ENCODE results near the gene PRG3.
"Not testable (repeated sequence)": the region's sequence is repeated elsewhere in the genome, so short reads cannot be mapped to it uniquely, and the experiment has no call there.

The PRG3 gene

GRCh38 chr11:57361926-57362325, 19.0 kb downstream of the PRG3 start:
- in situ Hi-C loops (cut with HindIII; ENCODE audit: low sequenced_read_pairs): no loop called here

GRCh38 chr11:57361420-57361819, 19.5 kb downstream of the PRG3 start:
- in situ Hi-C loops (cut with HindIII; ENCODE audit: low sequenced_read_pairs): not testable (repeated sequence)

- in situ Hi-C loops (cut with HindIII; ENCODE audit: low sequenced_read_pairs): no loop called here
Observed at GRCh38 chr11:57360991-57361390, 20.0 kb downstream of the PRG3 start.

- in situ Hi-C loops (cut with HindIII; ENCODE audit: low sequenced_read_pairs): no loop called here
Observed at GRCh38 chr11:57359896-57360690, 20.9 kb downstream of the PRG3 start.

GRCh38 chr11:57359396-57359795, 21.6 kb downstream of the PRG3 start:
- in situ Hi-C loops (cut with HindIII; ENCODE audit: low sequenced_read_pairs): no loop called here

GRCh38 chr11:57358991-57359390, 22.0 kb downstream of the PRG3 start:
- in situ Hi-C loops (cut with HindIII; ENCODE audit: low sequenced_read_pairs): no loop called here

GRCh38 chr11:57358543-57358961, 22.4 kb downstream of the PRG3 start:
- in situ Hi-C loops (cut with HindIII; ENCODE audit: low sequenced_read_pairs): no loop called here

GRCh38 chr11:57357856-57358255, 23.1 kb downstream of the PRG3 start:
- in situ Hi-C loops (cut with HindIII; ENCODE audit: low sequenced_read_pairs): no loop called here

GRCh38 chr11:57357310-57357709, 23.6 kb downstream of the PRG3 start:
- in situ Hi-C loops (cut with HindIII; ENCODE audit: low sequenced_read_pairs): no loop called here

GRCh38 chr11:57356268-57356667, 24.7 kb downstream of the PRG3 start:
- in situ Hi-C loops (cut with HindIII; ENCODE audit: low sequenced_read_pairs): no loop called here

- in situ Hi-C loops (cut with HindIII; ENCODE audit: low sequenced_read_pairs): no loop called here
Observed at GRCh38 chr11:57354699-57355098, 26.3 kb downstream of the PRG3 start.

GRCh38 chr11:57353852-57354251, 27.1 kb downstream of the PRG3 start:
- in situ Hi-C loops (cut with HindIII; ENCODE audit: low sequenced_read_pairs): no loop called here

GRCh38 chr11:57353446-57353845, 27.5 kb downstream of the PRG3 start:
- in situ Hi-C loops (cut with HindIII; ENCODE audit: low sequenced_read_pairs): no loop called here

- in situ Hi-C loops (cut with HindIII; ENCODE audit: low sequenced_read_pairs): no loop called here
Observed at GRCh38 chr11:57353036-57353435, 27.9 kb downstream of the PRG3 start.

GRCh38 chr11:57349491-57350274, 31.3 kb downstream of the PRG3 start:
- in situ Hi-C loops (cut with HindIII; ENCODE audit: low sequenced_read_pairs): loop anchor here (25.0 kb wide), 1 partner anchor 163 kb away; the partner anchor contains the start of gene SLC43A1

- in situ Hi-C loops (cut with HindIII; ENCODE audit: low sequenced_read_pairs): loop anchor here (25.0 kb wide), 1 partner anchor 164 kb away; the partner anchor contains the start of gene SLC43A1
Observed at GRCh38 chr11:57348636-57349313, 32.2 kb downstream of the PRG3 start.

GRCh38 chr11:57348052-57348451, 32.9 kb downstream of the PRG3 start:
- in situ Hi-C loops (cut with HindIII; ENCODE audit: low sequenced_read_pairs): loop anchor here (25.0 kb wide), 1 partner anchor 164 kb away; the partner anchor contains the start of gene SLC43A1

GRCh38 chr11:57347336-57347735, 33.6 kb downstream of the PRG3 start:
- in situ Hi-C loops (cut with HindIII; ENCODE audit: low sequenced_read_pairs): loop anchor here (25.0 kb wide), 1 partner anchor 165 kb away; the partner anchor contains the start of gene SLC43A1

GRCh38 chr11:57345555-57346211, 35.3 kb downstream of the PRG3 start:
- in situ Hi-C loops (cut with HindIII; ENCODE audit: low sequenced_read_pairs): loop anchor here (25.0 kb wide), 1 partner anchor 167 kb away; the partner anchor contains the start of gene SLC43A1

GRCh38 chr11:57344826-57345225, 36.1 kb downstream of the PRG3 start:
- in situ Hi-C loops (cut with HindIII; ENCODE audit: low sequenced_read_pairs): loop anchor here (25.0 kb wide), 1 partner anchor 167 kb away; the partner anchor contains the start of gene SLC43A1

Measured in endothelial cell of hepatic sinusoid (primary cell).